ENCODE results near the gene CELF5.
"Not testable (repeated sequence)": the region's sequence is repeated elsewhere in the genome, so short reads cannot be mapped to it uniquely, and the experiment has no call there.

DNA sequence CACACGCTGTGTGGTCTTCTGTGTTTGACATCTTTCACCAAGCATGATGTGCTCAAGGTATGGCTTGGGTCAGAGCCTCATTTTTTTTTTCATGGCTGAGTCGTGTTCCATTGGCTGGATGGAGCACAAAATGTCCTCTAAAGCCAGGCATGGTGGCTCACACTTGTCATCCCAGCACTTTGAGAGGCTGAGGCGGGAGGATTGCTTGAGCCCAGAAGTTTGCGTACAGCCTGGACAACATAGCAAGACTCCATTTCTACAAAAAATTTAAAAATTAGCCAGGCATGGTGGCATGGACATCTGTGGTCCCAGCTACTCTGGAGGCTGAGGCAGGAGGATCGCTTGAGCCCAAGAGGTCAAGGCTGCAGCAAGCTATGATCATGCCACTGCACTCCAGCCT, 2.9 kb upstream of the CELF5 start:
- TF ChIP-seq, protein P1, sequence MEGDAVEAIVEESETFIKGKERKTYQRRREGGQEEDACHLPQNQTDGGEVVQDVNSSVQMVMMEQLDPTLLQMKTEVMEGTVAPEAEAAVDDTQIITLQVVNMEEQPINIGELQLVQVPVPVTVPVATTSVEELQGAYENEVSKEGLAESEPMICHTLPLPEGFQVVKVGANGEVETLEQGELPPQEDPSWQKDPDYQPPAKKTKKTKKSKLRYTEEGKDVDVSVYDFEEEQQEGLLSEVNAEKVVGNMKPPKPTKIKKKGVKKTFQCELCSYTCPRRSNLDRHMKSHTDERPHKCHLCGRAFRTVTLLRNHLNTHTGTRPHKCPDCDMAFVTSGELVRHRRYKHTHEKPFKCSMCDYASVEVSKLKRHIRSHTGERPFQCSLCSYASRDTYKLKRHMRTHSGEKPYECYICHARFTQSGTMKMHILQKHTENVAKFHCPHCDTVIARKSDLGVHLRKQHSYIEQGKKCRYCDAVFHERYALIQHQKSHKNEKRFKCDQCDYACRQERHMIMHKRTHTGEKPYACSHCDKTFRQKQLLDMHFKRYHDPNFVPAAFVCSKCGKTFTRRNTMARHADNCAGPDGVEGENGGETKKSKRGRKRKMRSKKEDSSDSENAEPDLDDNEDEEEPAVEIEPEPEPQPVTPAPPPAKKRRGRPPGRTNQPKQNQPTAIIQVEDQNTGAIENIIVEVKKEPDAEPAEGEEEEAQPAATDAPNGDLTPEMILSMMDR (IDR thresholded peaks at IDR 0.05) = not testable (repeated sequence)
- TF ChIP-seq POLR2A (IDR thresholded peaks at IDR 0.05) = not testable (repeated sequence)
